ENCODE data around the gene TSSK6.

TSSK6 gene

DNA sequence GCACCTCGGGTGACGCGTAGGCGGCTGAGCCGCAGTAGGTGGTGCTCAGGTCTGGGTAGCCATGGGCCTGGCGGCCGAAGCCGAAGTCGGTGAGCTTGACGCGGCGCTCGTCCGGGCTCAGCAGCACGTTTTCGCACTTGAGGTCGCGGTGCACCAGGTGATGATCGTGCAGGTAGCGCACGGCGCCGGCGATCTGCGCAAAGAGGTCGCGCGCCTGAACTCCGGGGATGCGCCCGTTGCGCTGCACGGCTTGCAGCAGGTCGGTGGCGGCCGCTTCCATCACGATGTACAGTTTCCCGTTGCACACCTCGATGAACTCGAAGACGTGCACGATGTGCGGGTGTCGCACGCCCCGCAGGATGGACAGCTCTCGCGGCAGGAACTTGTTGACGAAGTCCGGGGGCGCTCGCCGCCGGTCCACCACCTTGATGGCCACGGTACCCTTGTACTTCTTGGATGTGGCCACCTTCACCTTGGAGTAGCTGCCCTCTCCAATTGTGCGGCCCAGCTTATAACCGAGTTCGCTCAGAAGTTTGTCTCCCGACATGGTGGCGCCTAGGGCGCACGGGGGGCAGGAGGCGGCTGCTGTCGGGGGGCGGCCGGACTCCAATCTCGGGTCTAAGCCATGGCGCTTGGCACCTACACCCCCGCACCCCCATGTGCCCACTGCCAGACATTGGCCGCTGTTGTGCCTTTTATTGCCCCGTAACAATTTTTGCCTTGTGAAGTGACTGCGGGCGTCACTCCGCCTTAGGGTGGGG lies at the start of gene TSSK6:
TSS of gene TSSK6 (minus strand) at position 668 of the 761 bp plus-strand sequence. CDS start at position 547, 121 bp downstream.
- TF ChIP-seq CTCF (IDR thresholded peaks at IDR 0.05; ENCODE audit: borderline replicate concordance, control extremely low read depth, extremely low read depth, insufficient read depth, missing control alignments): no peak
- in situ Hi-C loops (cut with MboI; ENCODE audit: low sequenced_read_pairs, unreplicated experiment): no loop called here
- DNase-seq (ENCODE audit: low spot score): no peak

GRCh38 chr19:19563348-19563848 lies 48.0 kb upstream of the TSSK6 start:
- TF ChIP-seq CTCF (IDR thresholded peaks at IDR 0.05; ENCODE audit: borderline replicate concordance, control extremely low read depth, extremely low read depth, insufficient read depth, missing control alignments): no peak
- DNase-seq (ENCODE audit: low spot score): no peak
- in situ Hi-C loops (cut with MboI; ENCODE audit: low sequenced_read_pairs, unreplicated experiment): no loop called here

GRCh38 chr19:19562665-19563347 lies 47.5 kb upstream of the TSSK6 start:
- in situ Hi-C loops (cut with MboI; ENCODE audit: low sequenced_read_pairs, unreplicated experiment): no loop called here
- DNase-seq (ENCODE audit: low spot score): no peak

DNA sequence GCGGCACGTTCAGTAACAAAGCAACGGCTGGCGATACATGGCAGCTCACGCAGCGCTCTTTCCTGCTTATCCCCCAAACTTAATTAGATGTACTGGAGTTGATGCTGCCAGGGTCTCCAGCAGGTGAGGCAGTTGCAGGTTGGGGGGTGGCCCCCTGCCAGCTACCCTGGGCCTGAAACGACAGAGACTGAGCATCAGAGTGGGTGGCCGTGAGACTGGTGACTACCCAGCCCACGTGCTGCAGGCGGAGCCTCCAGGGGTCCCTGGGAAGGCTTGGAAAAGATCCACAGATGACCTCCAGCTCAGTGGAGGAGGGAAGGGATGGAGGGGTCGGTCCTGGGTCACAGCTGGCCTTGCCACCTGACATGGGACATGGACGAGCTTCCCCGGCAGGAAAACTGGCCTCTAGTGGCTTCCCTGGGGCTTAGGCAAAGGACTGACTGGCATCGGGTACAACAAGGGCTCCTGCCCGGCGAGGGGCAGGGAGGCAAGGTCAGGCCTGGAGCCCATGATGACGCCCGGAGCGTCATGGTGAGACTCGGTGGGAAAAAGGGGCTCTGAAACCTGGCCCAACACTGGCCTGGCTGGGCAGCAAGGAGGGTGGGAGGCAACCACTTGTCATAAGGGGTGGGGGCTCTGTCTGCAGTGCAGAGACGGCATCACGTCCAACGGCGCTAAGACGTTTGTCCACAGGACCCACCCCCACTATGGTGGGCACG lies 46.8 kb upstream of the TSSK6 start:
- in situ Hi-C loops (cut with MboI; ENCODE audit: low sequenced_read_pairs, unreplicated experiment): no loop called here
- no peak for DNase-seq (ENCODE audit: low spot score)
- TF ChIP-seq CTCF (IDR thresholded peaks at IDR 0.05; ENCODE audit: borderline replicate concordance, control extremely low read depth, extremely low read depth, insufficient read depth, missing control alignments): no peak

More at GRCh38 chr19:19562665-19563347, 47.5 kb upstream of the TSSK6 start:
- TF ChIP-seq CTCF (IDR thresholded peaks at IDR 0.05; ENCODE audit: borderline replicate concordance, control extremely low read depth, extremely low read depth, insufficient read depth, missing control alignments): peak; percentile 21

DNA sequence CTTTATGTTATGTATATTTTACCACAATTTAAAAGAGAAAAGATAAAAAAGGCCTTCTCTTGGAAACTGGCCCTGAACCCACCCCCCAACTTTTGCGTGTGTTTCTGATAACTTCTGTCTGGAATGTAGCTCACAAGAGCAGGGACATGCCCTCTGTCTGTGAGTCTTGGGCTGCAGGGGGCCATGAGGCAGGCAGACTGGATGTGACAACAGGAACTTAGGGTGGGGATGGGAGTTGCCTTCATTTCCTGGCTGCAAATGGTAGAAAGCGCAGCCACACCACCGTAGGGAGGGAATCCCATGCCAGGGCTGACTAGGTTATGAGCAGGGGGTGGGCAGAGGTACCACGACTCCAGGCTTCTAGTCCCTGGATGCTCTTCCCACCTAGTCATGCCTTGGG lies 44.6 kb upstream of the TSSK6 start:
- TF ChIP-seq CTCF (IDR thresholded peaks at IDR 0.05; ENCODE audit: borderline replicate concordance, control extremely low read depth, extremely low read depth, insufficient read depth, missing control alignments): no peak
- in situ Hi-C loops (cut with MboI; ENCODE audit: low sequenced_read_pairs, unreplicated experiment): no loop called here
- no peak for DNase-seq (ENCODE audit: low spot score)

GRCh38 chr19:19558636-19559035 lies 43.3 kb upstream of the TSSK6 start:
- in situ Hi-C loops (cut with MboI; ENCODE audit: low sequenced_read_pairs, unreplicated experiment): no loop called here
- DNase-seq (ENCODE audit: low spot score): no peak

More at GRCh38 chr19:19558636-19559035, 43.3 kb upstream of the TSSK6 start:
- TF ChIP-seq CTCF (IDR thresholded peaks at IDR 0.05; ENCODE audit: borderline replicate concordance, control extremely low read depth, extremely low read depth, insufficient read depth, missing control alignments): no peak
